Type B pancreatic cell (in vitro differentiated cells): ENCODE results near the gene PM20D1. TPM values are rescaled to one million over a fixed set of nuclear protein-coding genes. Genes with fewer than 3 reads are reported as not detected.
"Not testable (repeated sequence)": the region's sequence is repeated elsewhere in the genome, so short reads cannot be mapped to it uniquely, and the experiment has no call there.

ENCODE experiments used
- DNase-seq: peaks from one replicate; pipeline ENCODE4 v3.0.0; 2021; ENCODE audit warnings: mixed read lengths; ENCODE audit not compliant: unreplicated experiment; ENCODE audit errors: extremely low spot score
- H3K27ac Mint-ChIP-seq: 2 replicates; pipeline ENCODE4 v1.8.0; 2021; ENCODE audit warnings: mild to moderate bottlenecking, mixed read lengths
- H3K27me3 Mint-ChIP-seq: 2 replicates; pipeline ENCODE4 v1.8.0; 2021; ENCODE audit warnings: mixed read lengths
- H3K36me3 Mint-ChIP-seq: 2 replicates; pipeline ENCODE4 v1.8.0; 2021; ENCODE audit warnings: mixed read lengths
- H3K4me1 Mint-ChIP-seq: one replicate; pipeline ENCODE4 v1.8.0; 2021; ENCODE audit warnings: mixed read lengths; ENCODE audit not compliant: unreplicated experiment
- H3K4me3 Mint-ChIP-seq: 2 replicates; pipeline ENCODE4 v1.8.0; 2021; ENCODE audit warnings: mild to moderate bottlenecking, mixed read lengths
- H3K9me3 Mint-ChIP-seq: 2 replicates; pipeline ENCODE4 v1.8.0; 2021; ENCODE audit warnings: mixed read lengths
- CTCF ChIP-seq: fragments of 200-600 bp; sonication (generic); conservative IDR thresholded peaks from 2 replicates; pipeline ENCODE4 v1.5.0; 2021; ENCODE audit warnings: antibody characterized with exemption, mild to moderate bottlenecking
- total RNA-seq: library from RNA; stranded (reverse); gene quantifications from 2 replicates; pipeline ENCODE4 v1.2.1, GENCODE V29; 2021; ENCODE audit warnings: low replicate concordance

PM20D1 gene
- total RNA-seq, 1 donor from 2014 or later = not detected

GRCh38 chr1:205861540-205861939 is 11.6 kb upstream of the PM20D1 start:
- peaks cover 15% of the 10 kb centered on the region for H3K36me3 Mint-ChIP-seq

GRCh38 chr1:205858141-205858961 is 8.4 kb upstream of the PM20D1 start:
- Mint-ChIP-seq H3K36me3 (peaks cover 15% of the 10 kb centered on the region), H3K27me3 (no peaks in the 10 kb centered on the region)

More at GRCh38 chr1:205861540-205861939, 11.6 kb upstream of the PM20D1 start:
- DNase-seq = no peak
- H3K27me3 Mint-ChIP-seq = no peaks in the 10 kb centered on the region
- peaks cover 5% of the 10 kb centered on the region for H3K9me3 Mint-ChIP-seq
- TF ChIP-seq CTCF = no peak
- H3K27ac Mint-ChIP-seq = no peak overlapping the region
- no peaks in the 10 kb centered on the region for H3K4me1 Mint-ChIP-seq
- no peak overlapping the region for H3K4me3 Mint-ChIP-seq

GRCh38 chr1:205857501-205857900 is 7.6 kb upstream of the PM20D1 start:
- not testable (repeated sequence) for H3K9me3 Mint-ChIP-seq

More at GRCh38 chr1:205858141-205858961, 8.4 kb upstream of the PM20D1 start:
- peaks cover 7% of the 10 kb centered on the region for H3K9me3 Mint-ChIP-seq
- H3K4me3 Mint-ChIP-seq = no peak overlapping the region
- H3K27ac Mint-ChIP-seq = no peak overlapping the region
- no peaks in the 10 kb centered on the region for H3K4me1 Mint-ChIP-seq
- DNase-seq = no peak
- no peak for TF ChIP-seq CTCF

GRCh38 chr1:205856433-205856832 is 6.5 kb upstream of the PM20D1 start:
- Mint-ChIP-seq H3K27ac (no peak overlapping the region), H3K4me1 (no peaks in the 10 kb centered on the region), H3K27me3 (no peaks in the 10 kb centered on the region), H3K9me3 (peaks cover 15% of the 10 kb centered on the region), H3K4me3 (no peak overlapping the region), H3K36me3 (peaks cover 21% of the 10 kb centered on the region)
- DNase-seq = no peak
- no peak for TF ChIP-seq CTCF

More at GRCh38 chr1:205857501-205857900, 7.6 kb upstream of the PM20D1 start:
- not testable (repeated sequence) for DNase-seq, H3K27me3 Mint-ChIP-seq, H3K27ac Mint-ChIP-seq, H3K4me3 Mint-ChIP-seq, H3K4me1 Mint-ChIP-seq
- peaks cover 15% of the 10 kb centered on the region for H3K36me3 Mint-ChIP-seq

GRCh38 chr1:205852969-205853368 is 3.0 kb upstream of the PM20D1 start:
- no peaks in the 10 kb centered on the region for H3K4me1 Mint-ChIP-seq
- no peak for DNase-seq
- no peaks in the 10 kb centered on the region for H3K27me3 Mint-ChIP-seq
- H3K27ac Mint-ChIP-seq = no peak overlapping the region
- peaks cover 28% of the 10 kb centered on the region for H3K36me3 Mint-ChIP-seq
- no peak for TF ChIP-seq CTCF
- H3K4me3 Mint-ChIP-seq = no peak overlapping the region
- H3K9me3 Mint-ChIP-seq = peaks cover 15% of the 10 kb centered on the region

GRCh38 chr1:205851993-205852392 is 2.1 kb upstream of the PM20D1 start:
- Mint-ChIP-seq H3K4me3 (no peak overlapping the region), H3K27ac (no peak overlapping the region)

More at GRCh38 chr1:205851993-205852392, 2.1 kb upstream of the PM20D1 start:
- Mint-ChIP-seq H3K4me1 (no peaks in the 10 kb centered on the region), H3K36me3 (peaks cover 28% of the 10 kb centered on the region), H3K9me3 (peaks cover 14% of the 10 kb centered on the region), H3K27me3 (no peaks in the 10 kb centered on the region)
- DNase-seq = no peak
- no peak for TF ChIP-seq CTCF
